Stimulated activated CD4-positive, alpha-beta T cell treated with anti-CD3 and anti-CD28 coated beads, Interleukin-4, amount 100 ng/mL, for 48 hours (primary cell): ENCODE data around the gene PDP2.
"Not testable (repeated sequence)": the region's sequence is repeated elsewhere in the genome, so short reads cannot be mapped to it uniquely, and the experiment has no call there.

Experiments used
- DNase-seq, 2 donors: peaks; one replicate each; pipeline ENCODE4 v3.0.0-alpha.2; 2020; ENCODE audit warnings: low read depth in 2 of 2

Gene PDP2

GRCh38 chr16:66919569-66920298 is 39.4 kb downstream of the PDP2 start:
- DNase-seq: no peak

- no peak for DNase-seq
Measured at GRCh38 chr16:66920299-66920590, 39.9 kb downstream of the PDP2 start.

DNA sequence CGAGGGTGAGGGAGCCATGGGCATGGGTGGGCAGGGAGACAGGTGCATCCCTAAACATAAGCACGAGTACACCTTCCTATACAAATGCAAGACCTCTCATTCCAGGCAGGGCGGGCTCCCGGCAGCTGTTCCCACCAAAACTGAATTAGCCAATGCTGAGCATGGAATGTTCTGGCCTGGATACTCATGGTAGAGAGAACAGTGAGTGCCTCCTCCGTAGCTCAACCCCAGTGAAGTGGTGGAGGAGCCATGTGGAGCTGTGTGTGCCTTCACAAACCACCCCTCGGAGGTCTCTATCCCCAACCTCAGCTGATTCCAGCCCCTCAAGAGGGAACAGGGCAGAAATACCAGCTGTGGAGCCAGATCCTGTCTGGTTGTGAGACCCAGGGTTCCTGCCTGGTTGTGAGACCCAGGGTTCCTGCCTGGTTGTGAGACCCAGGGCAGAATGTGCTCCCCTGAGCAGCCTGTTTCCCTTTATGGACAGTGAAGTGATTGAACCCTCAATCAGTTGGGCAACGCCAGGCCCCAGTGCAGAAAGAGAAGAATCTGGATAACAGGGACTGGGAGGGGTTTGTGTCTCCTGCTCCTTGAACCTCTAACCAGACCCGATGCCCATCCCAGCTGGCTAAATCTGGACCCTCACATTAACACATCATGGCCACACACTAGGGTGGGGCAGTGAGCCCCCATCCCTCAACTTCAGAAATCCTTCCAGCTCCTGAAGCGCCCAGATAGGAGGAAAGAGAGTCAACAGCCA is 40.8 kb downstream of the PDP2 start:
- DNase-seq: no peak

DNA sequence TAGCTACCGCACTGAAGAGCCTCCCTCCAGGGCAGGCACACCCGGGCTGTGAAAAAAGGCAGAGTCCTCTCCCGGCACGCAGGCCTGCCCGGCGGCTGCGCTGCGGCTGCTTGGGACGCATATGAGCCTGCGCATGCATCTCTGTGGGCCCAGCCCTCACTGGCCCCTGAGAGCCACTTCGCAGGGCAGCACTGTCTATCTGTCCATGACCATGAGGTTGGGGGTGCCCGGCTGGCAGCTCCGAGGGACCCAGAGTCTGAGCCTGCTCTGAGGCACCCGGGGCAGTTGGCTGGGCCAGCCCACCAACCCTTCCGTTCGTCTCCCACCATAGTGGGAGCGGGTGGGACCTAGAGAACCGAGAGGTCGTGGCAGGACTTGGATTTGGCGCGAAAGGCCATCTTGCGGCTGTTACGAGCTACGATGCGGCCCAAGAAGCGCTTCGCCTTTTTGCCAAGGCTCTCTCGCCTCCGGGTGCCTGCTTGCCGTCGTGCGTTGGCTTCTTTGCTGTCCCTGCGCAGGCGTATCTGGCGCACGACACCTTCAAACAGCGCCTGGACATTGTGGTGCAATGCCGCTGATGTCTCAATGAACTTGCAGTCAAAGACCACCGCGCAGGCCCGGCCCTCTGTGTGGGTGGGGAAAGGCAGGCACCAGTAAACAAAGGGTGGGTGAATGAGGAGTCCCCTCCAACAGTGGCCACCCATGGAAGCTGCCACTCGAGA is 41.6 kb downstream of the PDP2 start:
- no peak for DNase-seq

GRCh38 chr16:66923247-66923731 is 43.0 kb downstream of the PDP2 start:
- no peak for DNase-seq

DNA sequence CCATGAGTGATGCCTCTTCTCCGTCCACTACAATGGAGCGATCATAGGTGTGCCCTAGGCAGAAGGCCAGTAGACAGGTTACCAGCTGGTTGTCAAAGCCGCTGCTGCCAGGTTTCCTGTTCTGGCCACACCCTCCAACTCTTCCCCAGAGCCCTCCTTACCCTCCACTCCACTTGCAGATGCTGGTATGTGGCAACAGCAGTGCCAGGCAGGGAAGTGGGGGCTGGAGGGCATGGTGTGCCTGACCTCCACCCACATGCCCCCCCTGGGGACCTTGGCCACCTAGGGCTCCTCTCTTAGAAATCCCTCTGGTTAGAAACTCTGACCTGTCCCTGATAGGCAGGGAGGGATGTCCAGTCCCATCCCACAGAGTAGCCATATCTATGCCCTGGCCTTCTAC is 43.6 kb downstream of the PDP2 start:
- DNase-seq: no peak

DNA sequence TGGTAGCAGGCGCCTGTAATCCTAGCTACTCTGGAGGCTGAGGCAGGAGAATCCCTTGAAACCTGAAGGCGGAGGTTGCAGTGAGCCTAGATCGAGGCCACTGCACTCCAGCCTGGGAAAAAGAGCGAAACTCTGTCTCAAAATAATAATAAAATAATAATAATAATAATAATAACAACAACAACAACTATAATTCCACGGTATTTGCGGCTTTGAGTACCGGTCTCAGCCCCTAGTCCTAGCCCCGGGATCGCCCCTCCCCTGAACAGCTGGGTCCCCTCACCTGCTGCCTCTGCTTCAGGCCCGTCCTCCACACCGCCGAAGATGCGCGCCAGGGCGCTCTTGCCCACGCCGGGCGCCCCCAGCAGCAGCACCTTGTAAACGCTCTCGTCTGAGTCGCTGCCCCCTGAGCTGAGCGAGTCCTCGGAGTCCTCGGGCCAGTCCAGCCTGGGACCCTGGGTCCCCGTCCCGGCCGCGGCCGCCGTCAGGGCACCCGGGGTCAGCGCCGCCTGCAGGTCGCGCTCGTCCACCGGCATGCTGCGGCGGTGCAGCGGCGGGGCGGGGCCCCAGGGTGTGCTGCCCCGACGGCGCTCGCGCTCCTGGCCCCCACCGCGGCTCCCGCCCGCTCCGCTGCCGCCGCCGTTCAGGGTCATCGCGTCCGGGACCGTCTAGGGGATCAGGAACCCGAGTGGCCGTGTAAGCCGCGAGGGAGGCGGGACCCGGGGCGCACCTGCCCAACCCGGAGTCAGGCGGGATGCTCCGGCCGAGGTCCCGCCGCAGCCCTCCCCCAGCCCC is 44.4 kb downstream of the PDP2 start:
- DNase-seq: peak; percentile 29 to 38

- no peak for DNase-seq
Measured at GRCh38 chr16:66925322-66925840, 45.1 kb downstream of the PDP2 start, which contains the start of gene RRAD. Gene RRAD, minus strand, starts transcription at chr16:66925535. Its CDS starts 356 bp downstream, at chr16:66925179.

DNA sequence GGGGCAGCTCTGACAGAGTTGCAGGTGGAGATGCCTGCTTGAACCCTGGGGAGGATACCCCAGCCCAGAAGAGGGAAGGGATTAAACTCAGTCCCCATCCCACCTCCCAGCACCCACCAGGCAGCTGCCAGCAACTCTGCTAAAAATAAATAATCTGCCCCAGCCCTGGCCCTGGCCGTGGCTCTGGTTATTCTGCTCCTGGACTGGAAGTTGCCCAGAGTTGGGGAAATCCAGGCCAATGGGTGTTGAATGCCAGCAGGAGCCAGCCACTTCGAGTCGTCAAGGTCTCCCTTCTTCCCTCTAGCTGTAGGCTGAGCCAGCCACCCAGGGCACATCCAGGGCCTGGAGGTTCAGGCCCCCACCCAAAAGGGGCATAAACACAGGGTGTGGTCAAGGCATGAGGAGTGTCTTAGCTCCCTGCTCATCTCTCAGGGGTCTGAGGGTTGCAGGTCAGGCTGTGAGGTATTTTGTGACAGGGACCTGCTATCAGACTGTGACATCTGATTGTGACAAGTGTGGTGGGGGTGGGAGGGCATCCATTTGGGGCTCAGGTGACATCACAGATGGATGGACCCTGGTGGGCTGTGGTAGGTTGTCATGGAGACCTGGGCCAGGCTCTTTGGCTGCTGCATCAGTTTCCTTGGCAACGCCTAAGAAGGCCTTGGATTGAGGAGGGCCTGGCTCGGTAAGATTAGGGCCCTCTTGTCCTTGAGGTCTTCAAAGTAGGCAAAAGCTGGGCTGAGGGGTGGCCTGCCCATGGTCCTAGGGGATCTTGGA is 46.0 kb downstream of the PDP2 start:
- no peak for DNase-seq

DNA sequence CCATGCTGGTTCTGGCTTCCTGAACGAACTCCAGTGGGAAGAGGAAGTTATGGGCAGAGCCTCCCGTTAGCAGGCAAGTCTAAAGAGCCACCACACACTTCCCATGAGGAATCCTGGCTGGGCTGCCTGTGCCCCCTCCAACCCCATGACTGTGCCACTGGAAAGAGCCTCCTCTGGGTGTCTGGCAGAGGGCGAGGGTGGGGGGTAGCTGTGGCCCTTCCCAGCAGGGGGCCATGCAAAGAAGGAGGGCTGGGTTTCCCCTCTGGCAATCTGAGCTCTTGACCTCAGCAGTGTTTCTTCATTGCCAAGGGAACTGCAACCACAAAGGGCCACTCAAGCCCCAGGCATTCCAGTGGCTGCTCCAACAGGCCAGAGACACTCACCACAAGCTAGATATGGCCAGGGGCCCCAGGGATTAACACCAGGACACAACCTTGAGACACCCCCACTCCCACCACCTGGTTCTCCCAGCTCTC is 46.7 kb downstream of the PDP2 start:
- no peak for DNase-seq

DNA sequence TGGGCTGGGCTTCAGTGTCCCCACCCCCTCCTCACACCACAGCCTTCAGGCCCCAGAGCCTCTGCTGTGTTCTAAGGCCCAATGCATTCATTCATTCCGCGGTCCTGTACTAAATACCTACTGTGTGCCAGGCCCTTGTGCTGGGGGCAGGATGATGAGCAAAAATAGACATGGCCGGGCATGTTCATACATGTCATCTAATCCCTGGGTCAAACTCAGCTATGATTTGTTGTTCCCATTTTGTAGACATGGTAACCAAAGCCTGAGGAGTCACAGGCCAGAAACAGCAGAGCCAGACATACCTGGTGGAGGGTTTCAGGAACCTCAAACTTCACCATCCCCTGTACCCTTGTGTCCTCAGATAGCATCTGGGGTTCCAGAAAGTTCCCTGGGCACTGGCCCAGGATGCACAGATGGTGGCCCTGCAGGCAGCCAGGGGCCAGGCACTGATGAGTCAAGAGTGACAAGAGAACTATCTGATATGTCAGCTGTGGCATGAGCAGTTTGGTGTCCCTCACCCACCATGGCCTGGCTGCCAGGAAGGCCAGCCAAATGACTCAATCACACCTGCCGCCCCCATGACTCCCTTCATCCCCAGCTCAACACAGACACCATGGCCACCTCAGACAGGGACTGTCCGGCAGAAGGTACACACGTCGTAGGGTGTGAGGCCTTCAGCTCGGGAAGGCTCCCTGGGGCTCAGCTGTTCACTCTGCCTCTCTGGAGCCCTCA is 47.8 kb downstream of the PDP2 start:
- no peak for DNase-seq

DNA sequence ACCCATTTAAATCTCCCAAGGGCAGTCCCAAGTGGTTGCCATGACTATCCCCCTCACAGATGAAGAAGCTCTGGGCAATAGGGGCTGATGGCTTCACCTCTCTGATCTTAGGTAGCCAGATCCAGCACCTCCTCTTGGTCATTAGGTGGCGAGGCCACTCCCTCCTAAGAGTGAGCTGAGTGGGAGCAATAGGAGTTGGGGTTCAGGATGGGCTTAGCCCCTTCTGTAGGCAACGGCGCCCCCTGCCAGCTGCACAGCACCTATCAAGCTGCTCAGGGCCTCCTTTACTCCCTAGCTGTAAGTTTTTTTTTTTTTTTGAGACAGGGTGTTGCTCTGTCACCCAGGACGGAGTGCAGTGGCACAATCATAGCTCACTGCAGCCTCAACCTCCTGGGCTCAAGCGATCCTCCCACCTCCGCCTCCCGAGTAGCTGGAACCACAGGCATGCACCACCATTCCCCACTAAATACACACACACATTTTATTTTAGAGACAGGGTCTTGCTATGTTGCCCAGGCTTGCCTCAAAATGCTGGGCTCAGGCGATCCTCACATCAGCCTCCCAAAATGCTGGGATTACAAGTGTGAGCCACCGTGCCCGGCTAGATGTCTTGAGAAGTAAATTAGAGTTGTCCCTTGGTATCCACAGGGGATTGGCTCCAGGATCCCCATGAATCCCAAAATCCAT is 48.5 kb downstream of the PDP2 start:
- peak; percentile 41 to 49 for DNase-seq

GRCh38 chr16:66930189-66930588 is 49.9 kb downstream of the PDP2 start:
- DNase-seq: no peak

DNA sequence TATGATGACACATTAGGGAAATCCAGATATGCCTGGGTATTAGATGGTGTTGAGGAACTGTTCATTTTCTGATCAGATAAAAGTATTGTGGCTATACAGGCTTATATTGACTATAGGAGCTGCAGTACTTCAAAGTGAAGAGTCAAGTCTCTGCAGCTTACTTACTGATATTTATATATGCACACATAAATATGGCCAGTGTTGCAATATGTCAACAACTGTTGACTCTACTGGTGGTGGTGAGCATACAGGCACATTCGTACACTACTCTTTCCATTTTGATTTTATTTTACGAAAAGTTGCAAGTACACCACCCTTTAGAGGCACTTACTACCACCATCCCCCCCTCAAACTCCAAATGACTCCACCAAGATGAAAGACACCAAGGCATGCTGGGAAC is 51.4 kb downstream of the PDP2 start:
- DNase-seq: no peak

DNA sequence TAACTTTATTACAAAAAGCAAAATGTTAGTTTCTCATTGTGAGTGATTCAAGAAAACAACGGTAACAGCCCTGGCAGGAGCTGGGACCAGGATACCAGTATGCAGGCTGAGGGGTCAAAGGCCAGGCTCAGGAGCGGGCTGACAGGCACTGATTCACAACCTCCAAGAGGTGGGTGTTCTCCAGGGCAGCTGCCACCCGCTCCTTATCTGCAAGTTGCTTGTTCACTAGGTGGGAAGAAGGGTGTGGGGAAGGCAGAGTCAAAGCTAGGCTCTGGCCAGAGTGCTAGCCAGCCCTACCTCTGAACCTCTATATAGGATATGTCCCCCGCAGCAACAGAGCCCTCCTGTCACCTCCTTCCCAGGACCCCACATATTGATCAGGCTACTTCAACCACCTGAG is 51.8 kb downstream of the PDP2 start:
- no peak for DNase-seq

DNA sequence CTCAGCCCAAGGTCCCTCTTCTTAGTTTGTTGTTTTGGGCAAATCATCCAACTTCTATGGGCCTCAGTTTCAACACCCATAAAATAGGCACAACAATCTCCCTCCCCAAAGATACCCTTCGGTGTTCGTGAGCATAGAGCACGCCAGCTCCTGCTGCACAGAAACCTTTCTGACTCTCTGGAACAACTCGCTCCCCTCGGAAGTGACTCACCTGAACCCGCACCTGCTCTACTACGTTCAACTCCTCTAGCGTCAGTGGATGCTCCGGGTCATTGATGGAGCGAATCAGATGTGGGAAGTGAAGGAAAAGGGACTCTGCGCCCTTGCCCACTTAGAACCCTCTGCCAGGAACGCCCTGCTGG is 53.4 kb downstream of the PDP2 start:
- peak; percentile 27 to 33 for DNase-seq

GRCh38 chr16:66934138-66934838 is 54.0 kb downstream of the PDP2 start, which contains the start of gene CIAO2B:
Gene CIAO2B, minus strand, starts transcription at chr16:66934402. Its CDS starts 38 bp downstream, at chr16:66934364.
- peak; percentile 86 to 87 for DNase-seq

- not testable (repeated sequence) for DNase-seq
Measured at GRCh38 chr16:66934839-66935313, 54.6 kb downstream of the PDP2 start.
